HL-60 (cell line): ENCODE results near the gene SHISA6.

Experiments used
- DNase-seq, 2 experiments: peaks; one replicate each; pipeline ENCODE4 v3.0.0-alpha.2; 2010 to 2020; ENCODE audit warnings: low read depth in 1 of 2, low spot score in 1 of 2
- H3K27ac ChIP-seq: fragments of 250-450 bp; sonication (Bioruptor Pico); replicated peaks from 2 replicates; pipeline ENCODE4 v1.5.1; 2020; ENCODE audit warnings: mild to moderate bottlenecking, moderate library complexity
- H3K27me3 ChIP-seq: fragments of 250-450 bp; sonication (Bioruptor Pico); 2 replicates; pipeline ENCODE4 v1.5.1; 2021; ENCODE audit warnings: mild to moderate bottlenecking, moderate library complexity; ENCODE audit not compliant: insufficient read depth, poor library complexity, severe bottlenecking
- H3K4me3 ChIP-seq: replicated peaks from 2 replicates; pipeline ENCODE4 v1.5.1; 2011; ENCODE audit warnings: mild to moderate bottlenecking, control low read depth, low read length; ENCODE audit not compliant: insufficient read depth
- GABPA ChIP-seq: IDR thresholded peaks from 2 replicates; pipeline ENCODE4 v1.6.1; 2012; ENCODE audit warnings: low read depth
- POLR2AphosphoS5 ChIP-seq: IDR thresholded peaks from 2 replicates; pipeline ENCODE4 v1.6.1; 2012; ENCODE audit warnings: low read depth
- SPI1 ChIP-seq: IDR thresholded peaks from 2 replicates; pipeline ENCODE4 v1.6.1; 2012; ENCODE audit warnings: low read depth, mild to moderate bottlenecking, borderline replicate concordance
- TF ChIP-seq, protein P1 (sequence below): IDR thresholded peaks from 2 replicates; pipeline ENCODE4 v1.6.1; 2012; ENCODE audit warnings: low read depth; ENCODE audit not compliant: insufficient replicate concordance
- TF ChIP-seq, protein P2 (sequence below): IDR thresholded peaks from one replicate; pipeline ENCODE4 v1.5.1; 2011; ENCODE audit warnings: low read length, control low read depth, inconsistent platforms; ENCODE audit not compliant: insufficient read depth

SHISA6 gene

DNA sequence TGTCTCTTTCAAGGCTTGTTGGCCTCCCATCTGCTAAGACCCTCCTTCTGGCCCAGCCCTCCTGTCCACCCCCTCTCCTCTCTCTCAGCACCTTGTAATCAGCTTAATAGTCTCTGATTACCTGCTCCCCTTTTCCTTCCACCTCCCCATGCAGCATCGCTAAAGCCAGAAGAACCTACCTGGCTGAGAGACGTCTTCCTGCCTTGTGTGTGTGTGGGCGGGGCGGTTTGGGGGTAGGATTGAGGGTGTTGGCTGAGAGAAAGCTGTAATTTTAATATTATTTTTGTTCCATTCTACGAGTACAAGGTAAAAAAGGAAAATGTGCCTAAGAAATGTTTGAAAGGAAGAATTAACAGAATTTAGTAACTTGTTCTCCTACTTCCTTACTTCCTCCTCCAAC lies 360.6 kb downstream of the SHISA6 start:
- H3K27ac ChIP-seq, result no peak overlapping the region
- no peak overlapping the region for H3K4me3 ChIP-seq
- H3K27me3 ChIP-seq, result no peaks in the 10 kb centered on the region
- TF ChIP-seq, protein P1, sequence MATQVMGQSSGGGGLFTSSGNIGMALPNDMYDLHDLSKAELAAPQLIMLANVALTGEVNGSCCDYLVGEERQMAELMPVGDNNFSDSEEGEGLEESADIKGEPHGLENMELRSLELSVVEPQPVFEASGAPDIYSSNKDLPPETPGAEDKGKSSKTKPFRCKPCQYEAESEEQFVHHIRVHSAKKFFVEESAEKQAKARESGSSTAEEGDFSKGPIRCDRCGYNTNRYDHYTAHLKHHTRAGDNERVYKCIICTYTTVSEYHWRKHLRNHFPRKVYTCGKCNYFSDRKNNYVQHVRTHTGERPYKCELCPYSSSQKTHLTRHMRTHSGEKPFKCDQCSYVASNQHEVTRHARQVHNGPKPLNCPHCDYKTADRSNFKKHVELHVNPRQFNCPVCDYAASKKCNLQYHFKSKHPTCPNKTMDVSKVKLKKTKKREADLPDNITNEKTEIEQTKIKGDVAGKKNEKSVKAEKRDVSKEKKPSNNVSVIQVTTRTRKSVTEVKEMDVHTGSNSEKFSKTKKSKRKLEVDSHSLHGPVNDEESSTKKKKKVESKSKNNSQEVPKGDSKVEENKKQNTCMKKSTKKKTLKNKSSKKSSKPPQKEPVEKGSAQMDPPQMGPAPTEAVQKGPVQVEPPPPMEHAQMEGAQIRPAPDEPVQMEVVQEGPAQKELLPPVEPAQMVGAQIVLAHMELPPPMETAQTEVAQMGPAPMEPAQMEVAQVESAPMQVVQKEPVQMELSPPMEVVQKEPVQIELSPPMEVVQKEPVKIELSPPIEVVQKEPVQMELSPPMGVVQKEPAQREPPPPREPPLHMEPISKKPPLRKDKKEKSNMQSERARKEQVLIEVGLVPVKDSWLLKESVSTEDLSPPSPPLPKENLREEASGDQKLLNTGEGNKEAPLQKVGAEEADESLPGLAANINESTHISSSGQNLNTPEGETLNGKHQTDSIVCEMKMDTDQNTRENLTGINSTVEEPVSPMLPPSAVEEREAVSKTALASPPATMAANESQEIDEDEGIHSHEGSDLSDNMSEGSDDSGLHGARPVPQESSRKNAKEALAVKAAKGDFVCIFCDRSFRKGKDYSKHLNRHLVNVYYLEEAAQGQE, result no peak
- TF ChIP-seq GABPA (no peak), POLR2AphosphoS5 (no peak), SPI1 (no peak)
- TF ChIP-seq, protein P2, sequence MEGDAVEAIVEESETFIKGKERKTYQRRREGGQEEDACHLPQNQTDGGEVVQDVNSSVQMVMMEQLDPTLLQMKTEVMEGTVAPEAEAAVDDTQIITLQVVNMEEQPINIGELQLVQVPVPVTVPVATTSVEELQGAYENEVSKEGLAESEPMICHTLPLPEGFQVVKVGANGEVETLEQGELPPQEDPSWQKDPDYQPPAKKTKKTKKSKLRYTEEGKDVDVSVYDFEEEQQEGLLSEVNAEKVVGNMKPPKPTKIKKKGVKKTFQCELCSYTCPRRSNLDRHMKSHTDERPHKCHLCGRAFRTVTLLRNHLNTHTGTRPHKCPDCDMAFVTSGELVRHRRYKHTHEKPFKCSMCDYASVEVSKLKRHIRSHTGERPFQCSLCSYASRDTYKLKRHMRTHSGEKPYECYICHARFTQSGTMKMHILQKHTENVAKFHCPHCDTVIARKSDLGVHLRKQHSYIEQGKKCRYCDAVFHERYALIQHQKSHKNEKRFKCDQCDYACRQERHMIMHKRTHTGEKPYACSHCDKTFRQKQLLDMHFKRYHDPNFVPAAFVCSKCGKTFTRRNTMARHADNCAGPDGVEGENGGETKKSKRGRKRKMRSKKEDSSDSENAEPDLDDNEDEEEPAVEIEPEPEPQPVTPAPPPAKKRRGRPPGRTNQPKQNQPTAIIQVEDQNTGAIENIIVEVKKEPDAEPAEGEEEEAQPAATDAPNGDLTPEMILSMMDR, result no peak
- DNase-seq, result no peak

DNA sequence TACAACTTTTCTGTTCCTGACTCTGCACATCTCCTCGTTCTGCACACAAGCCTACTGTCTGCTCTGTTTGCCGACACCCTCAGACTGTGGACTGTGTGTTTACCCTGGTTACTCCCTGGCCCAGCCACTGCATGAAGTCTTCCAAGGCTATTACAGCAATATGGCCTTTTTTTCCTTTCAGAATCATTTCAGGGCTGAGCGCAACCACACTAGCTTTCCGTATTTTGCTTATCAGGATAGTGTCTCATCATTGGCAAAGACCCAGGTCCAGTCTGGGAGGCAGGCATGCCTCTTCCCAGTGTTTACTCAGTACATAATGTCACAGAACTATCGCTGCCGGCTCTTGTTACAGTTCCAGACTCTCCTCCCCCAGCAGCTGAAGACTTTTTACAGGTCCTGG lies 367.4 kb downstream of the SHISA6 start:
- Histone ChIP-seq H3K27me3 (no peaks in the 10 kb centered on the region), H3K4me3 (no peak overlapping the region), H3K27ac (no peak overlapping the region)
- TF ChIP-seq, protein P1, result no peak
- TF ChIP-seq SPI1, result no peak
- TF ChIP-seq, protein P2, result no peak
- TF ChIP-seq POLR2AphosphoS5, result no peak
- no peak for TF ChIP-seq GABPA
- no peak for DNase-seq

DNA sequence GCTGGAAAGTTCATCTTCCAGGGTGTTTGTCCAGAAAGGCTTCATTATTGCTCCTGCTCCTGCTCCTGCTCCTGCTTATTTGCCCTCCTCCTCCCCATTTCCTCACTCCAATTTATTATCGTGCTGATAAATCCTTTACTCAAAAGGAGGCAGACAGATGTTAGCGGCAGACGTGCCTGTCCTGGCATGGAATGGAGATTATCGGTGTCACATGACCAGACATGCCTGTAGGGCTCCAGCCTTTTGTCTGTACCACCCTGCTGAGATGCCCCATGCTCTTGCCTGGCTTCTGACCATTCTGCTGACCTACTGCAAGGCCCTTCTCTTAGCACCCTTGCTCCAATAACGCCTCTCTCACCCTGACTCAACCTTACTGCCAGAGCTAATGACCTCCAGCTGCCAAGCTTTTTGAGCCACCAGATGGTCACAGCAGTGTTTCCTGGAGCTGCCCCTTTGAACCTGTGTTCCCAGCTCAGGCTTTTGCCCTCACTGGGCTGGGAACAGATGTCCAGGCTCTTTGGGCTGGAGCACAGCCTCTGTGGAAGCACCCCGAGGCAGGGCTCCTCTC lies 370.1 kb downstream of the SHISA6 start:
- no peak for TF ChIP-seq POLR2AphosphoS5
- TF ChIP-seq SPI1, result no peak
- TF ChIP-seq, protein P1, result no peak
- TF ChIP-seq, protein P2, result no peak
- TF ChIP-seq GABPA, result no peak
- no peaks in the 10 kb centered on the region for H3K27me3 ChIP-seq
- no peak for DNase-seq
- no peak overlapping the region for H3K4me3 ChIP-seq
- no peak overlapping the region for H3K27ac ChIP-seq
